B cell (primary cell): Measurements from ENCODE around the gene HCK. TPM values are rescaled to one million over a fixed set of nuclear protein-coding genes. Genes with fewer than 3 reads are reported as not detected.

ENCODE experiments used
- ATAC-seq: fragments of 200-7000 bp; cut with Tn5 transposase; one replicate; pipeline ENCODE4 v1.10.0; 2021; ENCODE audit warnings: low read depth, mild to moderate bottlenecking, moderate number of reproducible peaks, moderate library complexity
- CTCF ChIA-PET: fragments of 350-600 bp; sonication (Branson Sonifier 250); formaldehyde crosslinking; loops from one replicate; lab custom pipeline; 2021; ENCODE audit warnings: antibody characterized with exemption, inconsistent platforms; lab: Charles Lee
- POLR2A ChIA-PET: fragments of 350-600 bp; sonication (Branson Sonifier 250); formaldehyde crosslinking; loops from one replicate; lab custom pipeline; 2021; ENCODE audit warnings: antibody characterized with exemption; lab: Charles Lee
- DNase-seq: peaks from one replicate; pipeline ENCODE4 v3.0.0; 2013
- H2AFZ ChIP-seq: 2 replicates; pipeline ENCODE4 v1.6.1; 2012; ENCODE audit warnings: mild to moderate bottlenecking, low read depth, low read length; ENCODE audit not compliant: insufficient read depth, poor library complexity, severe bottlenecking
- H3K27ac ChIP-seq, 2 donors: 1 replicate in 1 of 2; 2 replicates in 1 of 2; pipeline ENCODE4 v1.5.1; 2012 to 2013; ENCODE audit warnings: low read length in 2 of 2, mild to moderate bottlenecking in 2 of 2, moderate library complexity in 1 of 2
- H3K27me3 ChIP-seq, 4 experiments: fragments of 200-600 bp in 1 of 4; sonication (generic) in 1 of 4; replicated peaks in 1 of 4; 1 replicate in 2 of 4; 2 replicates in 2 of 4; pipeline versions ENCODE4 v1.6.1 to v1.7.0; 2013 to 2016; ENCODE audit warnings: low read length in 3 of 4, mild to moderate bottlenecking in 2 of 4, mixed read lengths in 1 of 4, moderate library complexity in 1 of 4; ENCODE audit not compliant: insufficient read depth in 4 of 4, control insufficient read depth in 3 of 4; ENCODE audit errors: control extremely low read depth in 1 of 4
- H3K36me3 ChIP-seq, 2 experiments: replicated peaks in 1 of 2; 1 replicate in 1 of 2; 2 replicates in 1 of 2; pipeline versions ENCODE4 v1.6.1 to v1.7.1; 2013; ENCODE audit warnings: low read length in 1 of 2; ENCODE audit not compliant: insufficient read depth in 2 of 2, control insufficient read depth in 1 of 2; ENCODE audit errors: control extremely low read depth in 1 of 2, extremely low read depth in 1 of 2
- H3K4me1 ChIP-seq, 2 donors: fragments of 200-600 bp in 1 of 2; sonication (generic) in 1 of 2; 1 replicate in 1 of 2; 2 replicates in 1 of 2; pipeline versions ENCODE4 v1.5.1 to v1.6.1; 2013 to 2017; ENCODE audit warnings: low read length in 2 of 2; ENCODE audit not compliant: control insufficient read depth in 2 of 2, insufficient read depth in 2 of 2
- H3K4me2 ChIP-seq: replicated peaks from 2 replicates; pipeline ENCODE3; 2012; ENCODE audit warnings: mild to moderate bottlenecking, low read depth, low read length; ENCODE audit not compliant: poor library complexity, severe bottlenecking
- H3K4me3 ChIP-seq, 5 experiments: fragments of 200-600 bp in 1 of 5; sonication (generic) in 1 of 5; 1 replicate in 3 of 5; 2 replicates in 2 of 5; pipeline versions ENCODE4 v1.5.1 to v1.7.0; 2011 to 2016; ENCODE audit warnings: low read length in 4 of 5, mild to moderate bottlenecking in 4 of 5, low read depth in 2 of 5, control low read depth in 1 of 5, moderate library complexity in 1 of 5; ENCODE audit not compliant: insufficient read depth in 1 of 5; ENCODE audit errors: control extremely low read depth in 1 of 5, extremely low read depth in 1 of 5
- H3K79me2 ChIP-seq: fragments of 200-600 bp; sonication (generic); one replicate; pipeline ENCODE4 v1.6.0; 2016; ENCODE audit warnings: low read length; ENCODE audit not compliant: control insufficient read depth, insufficient read depth
- H3K9ac ChIP-seq: fragments of 200-600 bp; sonication (generic); 2 replicates; pipeline ENCODE4 v1.6.1; 2017; ENCODE audit warnings: mild to moderate bottlenecking, low read length, moderate library complexity
- H3K9me3 ChIP-seq, 3 donors: one replicate each; pipeline versions ENCODE4 v1.6.1 to v1.7.1; 2013; ENCODE audit warnings: low read length in 2 of 3; ENCODE audit not compliant: control insufficient read depth in 2 of 3, insufficient read depth in 1 of 3; ENCODE audit errors: control extremely low read depth in 1 of 3
- H4K20me1 ChIP-seq: 2 replicates; pipeline ENCODE4 v1.6.0; 2012; ENCODE audit warnings: mild to moderate bottlenecking, low read length; ENCODE audit not compliant: insufficient read depth, control insufficient read depth, poor library complexity, severe bottlenecking
- H3K27ac Mint-ChIP-seq: one replicate; pipeline ENCODE4 v1.8.0; 2021; ENCODE audit warnings: mixed read lengths
- H3K27me3 Mint-ChIP-seq: one replicate; pipeline ENCODE4 v1.8.0; 2021; ENCODE audit warnings: mixed read lengths
- H3K4me1 Mint-ChIP-seq: one replicate; pipeline ENCODE4 v1.8.0; 2021; ENCODE audit warnings: mixed read lengths
- H3K4me3 Mint-ChIP-seq: one replicate; pipeline ENCODE4 v1.8.0; 2021; ENCODE audit warnings: mixed read lengths
- H3K9me3 Mint-ChIP-seq: one replicate; pipeline ENCODE4 v1.8.0; 2022; ENCODE audit warnings: mixed read lengths; ENCODE audit not compliant: insufficient read depth
- CTCF ChIP-seq: fragments of 200-600 bp; IDR thresholded peaks from one replicate; pipeline ENCODE4 v1.8.0; 2022; ENCODE audit warnings: antibody characterized with exemption, mild to moderate bottlenecking
- EZH2 ChIP-seq: IDR thresholded peaks from 2 replicates; pipeline ENCODE4 v1.6.1; 2012; ENCODE audit warnings: borderline replicate concordance, low read depth, mild to moderate bottlenecking, moderate library complexity, low read length; ENCODE audit not compliant: insufficient read depth, poor library complexity, severe bottlenecking
- WGBS: methylation state at CpG from one replicate; pipeline ENCODE4 v1.1.5; 2013; ENCODE audit warnings: missing lambda C conversion rate; ENCODE audit not compliant: insufficient coverage; 5-methylcytosine and 5-hydroxymethylcytosine counted together
- intact Hi-C: fragments of 100-400 bp; cut with micrococcal nuclease; formaldehyde crosslinking; loops from one replicate; pipeline ENCODE4 v1.10.0; 2022
- polyA plus RNA-seq: library from polyadenylated mRNA; depleted of rRNA; stranded (reverse); fragments of >200 nt; gene quantifications from 2 replicates; pipeline ENCODE4 v1.2.3, GENCODE V29; 2012
- total RNA-seq, 2 donors: library from RNA; stranded (reverse); fragments of 120-200 nt in 1 of 2; gene quantifications; 1 replicate in 1 of 2; 2 replicates in 1 of 2; pipeline versions ENCODE4 v1.2.3 to v1.2.4, GENCODE V29; 2013 to 2022

HCK gene
- total and polyA plus RNA-seq, 2 donors (not counting 1 experiment from before 2014, with no cell fraction given) = 33.3 to 48.6 TPM

GRCh38 chr20:32110173-32110704 lies 58.2 kb downstream of the HCK start:
- Mint-ChIP-seq H3K27me3 (no peaks in the 10 kb centered on the region), H3K4me1 (peaks cover 42% of the 10 kb centered on the region), H3K27ac (peak overlapping the region; percentile 99), H3K4me3 (peak overlapping the region; percentile 99), H3K9me3 (no peaks in the 10 kb centered on the region)
- H3K27me3 ChIP-seq = no peaks in the 10 kb centered on the region
- peak overlapping the region; percentile 99 for H3K27ac ChIP-seq
- peak overlapping the region; percentile 100 for H3K9ac ChIP-seq
- peaks cover 58% of the 10 kb centered on the region for H3K79me2 ChIP-seq
- intact Hi-C loops = no loop called here
- CTCF ChIA-PET = interaction anchor here (1.1 to 1.4 kb wide), 2 partner anchors 70 to 258 kb away, joined by 3 to 4 read pairs; no protein-coding TSS in a partner anchor
- peak overlapping the region; percentile 85 for H3K4me2 ChIP-seq
- H3K36me3 ChIP-seq = peaks cover 0 to 2% of the 10 kb centered on the region in 2 experiments
- no peak for TF ChIP-seq CTCF
- no peak for TF ChIP-seq EZH2
- peak overlapping the region; percentile 99 for H2AFZ ChIP-seq
- POLR2A ChIA-PET = interaction anchor here (1.3 kb wide), 1 partner anchor 230 kb away, joined by 4 read pairs; no protein-coding TSS in a partner anchor
- no peak for ATAC-seq
- H3K4me1 ChIP-seq = peaks cover 8 to 9% of the 10 kb centered on the region in 2 donors
- H4K20me1 ChIP-seq = peaks cover 24% of the 10 kb centered on the region
- no peaks in the 10 kb centered on the region for H3K9me3 ChIP-seq
- DNase-seq = no peak
- peak overlapping the region; percentile 87 to 96 (median 95) for H3K4me3 ChIP-seq
- WGBS = 0% methylated on average over 5 of the region's 8 CpGs

GRCh38 chr20:32110727-32111126 lies 58.7 kb downstream of the HCK start:
- no peaks in the 10 kb centered on the region for H3K9me3 ChIP-seq
- peak overlapping the region; percentile 99 for H3K27ac Mint-ChIP-seq
- H3K36me3 ChIP-seq = peaks cover 0 to 2% of the 10 kb centered on the region in 2 experiments
- H3K4me1 ChIP-seq = peaks cover 8 to 9% of the 10 kb centered on the region in 2 donors
- H3K79me2 ChIP-seq = peaks cover 63% of the 10 kb centered on the region
- ChIA-PET POLR2A (no interaction called here), CTCF (interaction anchor here (1.1 kb wide), 1 partner anchor 258 kb away, joined by 3 read pairs; no protein-coding TSS in a partner anchor)
- no peaks in the 10 kb centered on the region for H3K9me3 Mint-ChIP-seq
- peak overlapping the region; percentile 100 for H3K9ac ChIP-seq
- peak overlapping the region in 1 of 2 donors; percentile 99 for H3K27ac ChIP-seq
- H3K27me3 ChIP-seq = no peaks in the 10 kb centered on the region
- intact Hi-C loops = no loop called here
- H3K4me3 Mint-ChIP-seq = peak overlapping the region; percentile 99
- DNase-seq (no peak), ATAC-seq (no peak)
- no peaks in the 10 kb centered on the region for H3K27me3 Mint-ChIP-seq
- H4K20me1 ChIP-seq = peaks cover 29% of the 10 kb centered on the region
- H2AFZ ChIP-seq = no peak overlapping the region
- H3K4me2 ChIP-seq = peak overlapping the region; percentile 85
- TF ChIP-seq CTCF (no peak), EZH2 (no peak)
- H3K4me3 ChIP-seq = peak overlapping the region in 2 of 5 experiments; percentile 90 to 95
- peaks cover 45% of the 10 kb centered on the region for H3K4me1 Mint-ChIP-seq
- 96% methylated on average over 3 of the region's 3 CpGs for WGBS
